ENCODE data around the gene CDC5L.

GRCh38 chr6:44355640-44356039, 31.9 kb upstream of the CDC5L start:
- TF ChIP-seq FOXA1 (IDR thresholded peaks at IDR 0.05) (no peak), ZNF384 (IDR thresholded peaks at IDR 0.05) (no peak), FOXM1 (IDR thresholded peaks at IDR 0.05; ENCODE audit: borderline replicate concordance) (no peak), BHLHE40 (IDR thresholded peaks at IDR 0.05; ENCODE audit: borderline replicate concordance) (no peak), SUZ12 (IDR thresholded peaks at IDR 0.05) (no peak), HDGF (IDR thresholded peaks at IDR 0.05; ENCODE audit: borderline replicate concordance) (no peak), PKNOX1 (IDR thresholded peaks at IDR 0.05) (no peak), FOXK2 (IDR thresholded peaks at IDR 0.05) (no peak), TARDBP (IDR thresholded peaks at IDR 0.05) (no peak), SP1 (IDR thresholded peaks at IDR 0.05) (no peak), CTBP1 (IDR thresholded peaks at IDR 0.05; ENCODE audit: borderline replicate concordance) (no peak), ELF4 (IDR thresholded peaks at IDR 0.05) (no peak), ARNT (IDR thresholded peaks at IDR 0.05) (no peak), LEF1 (IDR thresholded peaks at IDR 0.05; ENCODE audit: borderline replicate concordance) (no peak)

Data from HEK293T (cell line).